ENCODE results near the gene PCNX2. TPM values are rescaled to one million over a fixed set of nuclear protein-coding genes. Genes with fewer than 3 reads are reported as not detected.

Gene PCNX2
- total and polyA plus RNA-seq, 2 experiments from 2014 or later: 3.9 to 11.0 TPM

GRCh38 chr1:232988572-232989040 lies 306.9 kb downstream of the PCNX2 start:
- 61% methylated on average over 8 of the region's 8 CpGs for WGBS (ENCODE audit: low lambda C conversion rate, missing lambda C conversion rate)

GRCh38 chr1:232987774-232988140 lies 307.8 kb downstream of the PCNX2 start:
- no peak overlapping the region for H3K4me2 ChIP-seq
- H3K79me2 ChIP-seq: no peaks in the 10 kb centered on the region
- H3K27ac ChIP-seq: no peak overlapping the region
- no peaks in the 10 kb centered on the region for H4K20me1 ChIP-seq (ENCODE audit: insufficient read depth, poor library complexity, severe bottlenecking)
- H3K9me2 ChIP-seq (replicated peaks; ENCODE audit: insufficient read depth): no peaks in the 10 kb centered on the region
- H3K4me3 ChIP-seq: no peak overlapping the region
- no peak for DNase-seq (ENCODE audit: low spot score)
- no peaks in the 10 kb centered on the region for H3K27me3 ChIP-seq
- no peaks in the 10 kb centered on the region for H3K4me1 ChIP-seq (ENCODE audit: insufficient read depth)
- H2AFZ ChIP-seq: no peak overlapping the region
- 95% methylated on average over 13 of the region's 13 CpGs for WGBS (ENCODE audit: low lambda C conversion rate, missing lambda C conversion rate)
- no peaks in the 10 kb centered on the region for H3K9me3 ChIP-seq (ENCODE audit: low read depth)
- no peaks in the 10 kb centered on the region for H3K36me3 ChIP-seq (replicated peaks; ENCODE audit: insufficient read depth, low read depth)
- no peak for TF ChIP-seq CTCF (IDR thresholded peaks at IDR 0.05; ENCODE audit: poor library complexity)
- TF ChIP-seq EZH2 (IDR thresholded peaks at IDR 0.05; ENCODE audit: borderline replicate concordance): no peak
- no peak for TF ChIP-seq EZH2phosphoT487 (IDR thresholded peaks at IDR 0.05; ENCODE audit: low read depth, severe bottlenecking, unreplicated experiment)

More at GRCh38 chr1:232988572-232989040, 306.9 kb downstream of the PCNX2 start:
- Histone ChIP-seq H3K4me1 (ENCODE audit: insufficient read depth) (no peaks in the 10 kb centered on the region), H3K9me3 (ENCODE audit: low read depth) (no peaks in the 10 kb centered on the region), H3K9me2 (replicated peaks; ENCODE audit: insufficient read depth) (no peaks in the 10 kb centered on the region), H2AFZ (no peak overlapping the region), H3K4me3 (no peak overlapping the region), H4K20me1 (ENCODE audit: insufficient read depth, poor library complexity, severe bottlenecking) (no peaks in the 10 kb centered on the region), H3K27me3 (no peaks in the 10 kb centered on the region), H3K79me2 (no peaks in the 10 kb centered on the region), H3K27ac (no peak overlapping the region), H3K36me3 (replicated peaks; ENCODE audit: insufficient read depth, low read depth) (no peaks in the 10 kb centered on the region), H3K4me2 (no peak overlapping the region)
- no peak for DNase-seq (ENCODE audit: low spot score)
- no peak for TF ChIP-seq EZH2 (IDR thresholded peaks at IDR 0.05; ENCODE audit: borderline replicate concordance)
- no peak for TF ChIP-seq EZH2phosphoT487 (IDR thresholded peaks at IDR 0.05; ENCODE audit: low read depth, severe bottlenecking, unreplicated experiment)

- Histone ChIP-seq H3K27me3 (no peaks in the 10 kb centered on the region), H3K9me3 (ENCODE audit: low read depth) (no peaks in the 10 kb centered on the region), H3K36me3 (replicated peaks; ENCODE audit: insufficient read depth, low read depth) (no peaks in the 10 kb centered on the region), H4K20me1 (ENCODE audit: insufficient read depth, poor library complexity, severe bottlenecking) (no peaks in the 10 kb centered on the region), H3K4me3 (no peak overlapping the region), H3K9me2 (replicated peaks; ENCODE audit: insufficient read depth) (no peaks in the 10 kb centered on the region), H3K79me2 (no peaks in the 10 kb centered on the region), H3K27ac (no peak overlapping the region), H3K4me2 (no peak overlapping the region), H2AFZ (no peak overlapping the region), H3K4me1 (ENCODE audit: insufficient read depth) (no peaks in the 10 kb centered on the region)
- 95% methylated on average over 11 of the region's 11 CpGs for WGBS (ENCODE audit: low lambda C conversion rate, missing lambda C conversion rate)
- DNase-seq (ENCODE audit: low spot score): no peak
- TF ChIP-seq EZH2 (IDR thresholded peaks at IDR 0.05; ENCODE audit: borderline replicate concordance) (no peak), EZH2phosphoT487 (IDR thresholded peaks at IDR 0.05; ENCODE audit: low read depth, severe bottlenecking, unreplicated experiment) (no peak), CTCF (IDR thresholded peaks at IDR 0.05; ENCODE audit: poor library complexity) (no peak)
Observed at GRCh38 chr1:232987046-232987773, 308.3 kb downstream of the PCNX2 start.

GRCh38 chr1:232986527-232986922 lies 309.0 kb downstream of the PCNX2 start:
- H3K79me2 ChIP-seq: no peaks in the 10 kb centered on the region
- WGBS (ENCODE audit: low lambda C conversion rate, missing lambda C conversion rate): 98% methylated on average over 5 of the region's 5 CpGs
- H3K9me2 ChIP-seq (replicated peaks; ENCODE audit: insufficient read depth): no peaks in the 10 kb centered on the region
- no peak for DNase-seq (ENCODE audit: low spot score)
- H3K27ac ChIP-seq: no peak overlapping the region
- H3K4me1 ChIP-seq (ENCODE audit: insufficient read depth): no peaks in the 10 kb centered on the region
- no peaks in the 10 kb centered on the region for H3K36me3 ChIP-seq (replicated peaks; ENCODE audit: insufficient read depth, low read depth)
- no peak overlapping the region for H3K4me3 ChIP-seq
- H2AFZ ChIP-seq: no peak overlapping the region
- no peaks in the 10 kb centered on the region for H3K9me3 ChIP-seq (ENCODE audit: low read depth)
- no peak overlapping the region for H3K4me2 ChIP-seq
- H3K27me3 ChIP-seq: no peaks in the 10 kb centered on the region
- TF ChIP-seq EZH2 (IDR thresholded peaks at IDR 0.05; ENCODE audit: borderline replicate concordance) (no peak), EZH2phosphoT487 (IDR thresholded peaks at IDR 0.05; ENCODE audit: low read depth, severe bottlenecking, unreplicated experiment) (no peak)
- no peaks in the 10 kb centered on the region for H4K20me1 ChIP-seq (ENCODE audit: insufficient read depth, poor library complexity, severe bottlenecking)

All from hepatocyte (in vitro differentiated cells).